Effector memory CD8-positive, alpha-beta T cell (primary cell): ENCODE results near the gene OR10V1.

Experiments used
- ATAC-seq: fragments of 150-1000 bp; cut with Tn5 transposase; replicated peaks from 2 replicates; pipeline ENCODE4 v1.10.0; 2021; ENCODE audit warnings: mild to moderate bottlenecking, moderate library complexity
- DNase-seq, 3 experiments: peaks; one replicate each; pipeline ENCODE4 v3.0.0; 2021
- H3K27ac Mint-ChIP-seq, 2 donors: one replicate each; pipeline ENCODE4 v1.8.0; 2022; ENCODE audit warnings: mild to moderate bottlenecking in 2 of 2, mixed read lengths in 2 of 2, moderate library complexity in 2 of 2
- H3K27me3 Mint-ChIP-seq, 2 donors: one replicate each; pipeline ENCODE4 v1.8.0; 2022; ENCODE audit warnings: mixed read lengths in 2 of 2
- H3K36me3 Mint-ChIP-seq: one replicate; pipeline ENCODE4 v1.8.0; 2022; ENCODE audit warnings: mild to moderate bottlenecking, moderate library complexity, mixed read lengths; ENCODE audit not compliant: insufficient read depth
- H3K4me1 Mint-ChIP-seq, 2 donors: one replicate each; pipeline ENCODE4 v1.8.0; 2022; ENCODE audit warnings: low read depth in 2 of 2, mixed read lengths in 2 of 2
- H3K4me3 Mint-ChIP-seq, 2 donors: one replicate each; pipeline ENCODE4 v1.8.0; 2022; ENCODE audit warnings: mild to moderate bottlenecking in 2 of 2, mixed read lengths in 2 of 2, moderate library complexity in 2 of 2
- H3K9me3 Mint-ChIP-seq, 2 donors: one replicate each; pipeline ENCODE4 v1.8.0; 2022; ENCODE audit warnings: mixed read lengths in 2 of 2

The OR10V1 gene

DNA sequence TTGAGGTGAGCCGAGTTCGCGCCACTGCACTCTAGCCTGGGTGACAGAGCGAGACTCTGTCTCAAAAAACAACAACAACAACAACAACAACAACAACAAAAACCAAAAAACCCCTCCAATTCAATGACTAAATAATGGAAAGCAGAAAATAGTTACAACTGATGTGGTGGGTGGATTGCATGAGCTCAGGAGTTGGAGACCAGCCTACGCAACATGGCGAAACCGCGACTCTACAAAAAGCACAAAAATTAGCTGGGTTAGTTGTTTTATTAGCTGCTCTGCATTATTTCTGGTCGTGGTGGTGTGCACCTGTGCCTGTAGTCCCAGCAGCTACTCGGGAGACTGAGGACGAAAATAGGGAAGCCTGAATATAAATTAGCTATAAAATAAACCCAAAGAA is 42.2 kb downstream of the OR10V1 start:
- H3K4me1 Mint-ChIP-seq = peaks cover 16 to 22% of the 10 kb centered on the region in 2 donors
- peaks cover 28% of the 10 kb centered on the region for H3K36me3 Mint-ChIP-seq
- DNase-seq = no peak
- H3K9me3 Mint-ChIP-seq = no peaks in the 10 kb centered on the region
- no peak overlapping the region for H3K4me3 Mint-ChIP-seq
- no peak overlapping the region for H3K27ac Mint-ChIP-seq
- peaks cover 6 to 7% of the 10 kb centered on the region in 2 donors for H3K27me3 Mint-ChIP-seq
- no peak for ATAC-seq

DNA sequence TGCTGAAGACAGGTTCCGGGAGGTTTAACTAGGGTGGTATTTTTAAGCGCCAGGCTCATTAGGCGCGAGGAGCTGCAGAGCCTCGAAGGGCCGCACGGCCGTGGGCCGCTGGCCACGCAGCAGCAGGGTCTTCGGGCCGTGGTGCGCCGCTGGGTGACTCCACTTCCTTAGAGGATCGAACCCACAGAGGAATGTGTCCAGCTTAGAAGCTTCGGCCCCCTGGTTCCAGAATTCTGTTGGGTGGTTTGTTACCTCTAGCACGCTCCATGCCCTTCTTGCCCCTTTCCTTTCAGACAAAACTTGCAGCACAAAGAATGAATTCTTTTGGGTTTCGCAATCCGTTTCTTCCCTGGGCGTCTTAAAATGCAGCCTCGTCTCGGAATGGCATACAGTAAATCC is 44.0 kb downstream of the OR10V1 start:
- no peak for ATAC-seq

DNA sequence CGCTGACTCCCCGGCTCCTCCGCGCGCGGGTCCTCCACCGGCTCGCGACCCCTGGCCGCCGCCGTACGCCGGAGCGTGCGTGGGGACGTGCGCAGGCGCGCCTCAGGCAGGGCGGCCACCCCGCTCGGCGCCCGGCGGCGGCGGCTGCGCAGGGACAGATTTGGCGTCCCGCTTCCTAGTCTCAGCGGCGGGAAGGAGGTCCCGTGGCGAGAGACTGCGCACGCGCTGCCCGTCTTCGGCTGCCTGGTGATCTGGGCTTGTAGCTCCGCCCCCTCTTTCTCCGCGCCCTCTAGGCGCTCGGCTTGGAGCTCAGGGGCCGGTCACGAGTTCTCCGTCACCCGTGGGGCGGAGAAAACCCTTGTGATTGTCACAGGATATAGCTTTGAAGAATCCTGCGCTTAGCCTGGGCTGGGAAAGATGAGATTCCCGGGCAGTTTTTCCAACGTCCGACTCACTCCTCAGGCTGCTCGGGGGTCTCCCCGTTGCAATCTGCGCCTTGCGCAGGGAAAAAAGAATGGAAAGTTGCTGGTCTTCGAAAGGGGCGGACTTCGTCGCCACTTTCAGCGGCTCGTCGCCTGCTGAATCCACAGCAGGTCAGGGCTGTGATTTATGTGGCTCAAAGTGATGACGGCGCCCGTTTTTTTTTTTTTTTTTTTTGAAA is 44.6 kb downstream of the OR10V1 start, which contains the start of gene PATL1:
Gene PATL1, minus strand, starts transcription at position 88 of the 661 bp plus-strand sequence. CDS start 142 bp downstream, outside the sequence.
- peak within 1 kb of the TSS; percentile 97 to 100 for H3K27ac Mint-ChIP-seq
- H3K4me1 Mint-ChIP-seq = peaks cover 17 to 35% of the 10 kb centered on the region in 2 donors
- H3K36me3 Mint-ChIP-seq = peaks cover 48% of the 10 kb centered on the region
- H3K9me3 Mint-ChIP-seq = no peaks in the 10 kb centered on the region
- ATAC-seq = peak; percentile 86
- DNase-seq = peak; percentile 97 to 99 (median 98)
- no peaks in the 10 kb centered on the region for H3K27me3 Mint-ChIP-seq
- peak within 1 kb of the TSS; percentile 89 to 93 for H3K4me3 Mint-ChIP-seq

More for the DNA sequence above, 44.0 kb downstream of the OR10V1 start:
- Mint-ChIP-seq H3K27ac (peak overlapping the region; percentile 97 to 100), H3K4me1 (peaks cover 16 to 32% of the 10 kb centered on the region in 2 donors), H3K36me3 (peaks cover 44% of the 10 kb centered on the region), H3K27me3 (no peaks in the 10 kb centered on the region), H3K9me3 (no peaks in the 10 kb centered on the region), H3K4me3 (peak overlapping the region; percentile 89 to 93)
- no peak for DNase-seq

DNA sequence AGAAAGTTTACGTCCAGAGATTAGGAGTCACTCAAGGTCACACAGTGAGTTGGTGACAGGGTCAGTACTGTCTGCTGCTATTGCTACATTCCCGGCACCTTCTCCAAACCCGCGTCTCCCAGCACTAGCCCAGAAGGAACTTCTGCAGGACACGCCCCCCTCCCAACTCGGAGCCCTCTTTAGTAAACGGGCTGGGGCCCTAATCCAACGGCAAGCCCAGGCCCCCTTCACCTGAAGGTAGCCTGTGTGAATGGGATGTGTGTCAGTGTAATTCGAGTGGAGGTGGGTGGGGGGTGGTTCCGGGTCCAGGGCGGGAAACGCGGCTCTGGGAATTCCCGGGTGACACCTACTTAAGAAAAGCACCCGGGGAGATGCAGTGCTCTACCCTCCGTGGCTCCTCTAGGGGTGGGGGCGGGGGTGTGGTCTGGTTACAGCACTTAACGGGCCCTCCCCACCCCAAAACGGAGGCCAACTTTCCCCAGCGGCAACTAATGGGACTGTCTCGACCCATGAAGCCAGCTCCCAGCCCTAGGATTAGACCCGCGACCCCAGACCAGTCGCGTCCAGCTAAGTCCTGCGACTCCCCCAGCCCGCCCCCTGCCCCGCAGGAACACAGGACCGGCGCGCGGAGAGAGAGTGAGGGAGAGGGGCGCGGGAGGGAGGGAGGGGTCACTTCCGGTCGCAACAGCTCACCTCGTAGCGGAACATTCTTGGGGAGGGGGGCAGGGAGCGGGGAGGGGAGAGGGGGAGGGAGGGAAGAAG is 45.3 kb downstream of the OR10V1 start:
- Mint-ChIP-seq H3K4me3 (peak overlapping the region; percentile 89 to 93), H3K36me3 (peaks cover 48% of the 10 kb centered on the region), H3K4me1 (peaks cover 19 to 38% of the 10 kb centered on the region in 2 donors), H3K9me3 (no peaks in the 10 kb centered on the region), H3K27ac (peak overlapping the region; percentile 97 to 100), H3K27me3 (no peaks in the 10 kb centered on the region)
- ATAC-seq = peak; percentile 45
- peak in 2 of 3 experiments; percentile 41 to 52 for DNase-seq

- ATAC-seq (no peak), DNase-seq (no peak)
- H3K9me3 Mint-ChIP-seq = no peaks in the 10 kb centered on the region
- H3K27ac Mint-ChIP-seq = peak overlapping the region; percentile 97 to 100
- peaks cover 19 to 38% of the 10 kb centered on the region in 2 donors for H3K4me1 Mint-ChIP-seq
- no peaks in the 10 kb centered on the region for H3K27me3 Mint-ChIP-seq
- H3K36me3 Mint-ChIP-seq = peaks cover 48% of the 10 kb centered on the region
- peak overlapping the region; percentile 89 to 93 for H3K4me3 Mint-ChIP-seq
These were observed 45.8 kb downstream of the OR10V1 start for GRCh38 chr11:59667812-59668187.

GRCh38 chr11:59666969-59667368 is 46.7 kb downstream of the OR10V1 start:
- Mint-ChIP-seq H3K27ac (no peak overlapping the region), H3K9me3 (no peaks in the 10 kb centered on the region), H3K4me3 (peak overlapping the region in 1 of 2 donors; percentile 11), H3K4me1 (peaks cover 19 to 38% of the 10 kb centered on the region in 2 donors), H3K27me3 (no peaks in the 10 kb centered on the region), H3K36me3 (peaks cover 48% of the 10 kb centered on the region)
- DNase-seq (no peak), ATAC-seq (no peak)
